ENCODE results near the gene BAZ2B. TPM values are rescaled to one million over a fixed set of nuclear protein-coding genes. Genes with fewer than 3 reads are reported as not detected.
"Not testable (repeated sequence)": the region's sequence is repeated elsewhere in the genome, so short reads cannot be mapped to it uniquely, and the experiment has no call there.

BAZ2B gene
- total and polyA plus RNA-seq, 5 donors: 16.1 to 43.2 (median 41.3) TPM

GRCh38 chr2:159535261-159535660, 81.1 kb downstream of the BAZ2B start:
- intact Hi-C loops (cut with DNase I): not testable (repeated sequence)

DNA sequence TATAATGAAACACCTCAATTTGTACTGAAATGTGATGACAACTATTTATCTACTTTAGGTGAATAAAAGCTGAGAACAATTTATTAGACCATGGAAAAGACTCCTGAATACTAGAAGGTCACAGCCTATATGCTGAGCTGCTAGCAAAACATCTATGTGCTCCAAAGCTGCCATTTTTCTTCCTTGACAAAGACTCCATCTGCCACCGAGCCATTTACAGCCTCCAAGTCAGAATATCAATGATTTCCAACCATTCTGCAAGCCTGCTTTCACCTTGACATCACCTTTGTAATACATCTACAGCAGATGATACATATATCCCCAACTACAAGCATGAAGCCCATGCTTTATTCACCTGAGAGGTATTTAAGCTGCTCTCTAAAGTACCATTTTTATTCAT, 84.9 kb downstream of the BAZ2B start:
- peaks cover 1% of the 10 kb centered on the region for H3K4me1 ChIP-seq (ENCODE audit: control insufficient read depth, insufficient read depth, low read length)
- H3K9me3 ChIP-seq (ENCODE audit: control insufficient read depth, low read length): no peaks in the 10 kb centered on the region
- no peak for ATAC-seq
- H3K27ac ChIP-seq (ENCODE audit: low read length): no peak overlapping the region
- intact Hi-C loops (cut with DNase I): no loop called here
- no peaks in the 10 kb centered on the region for H3K27me3 ChIP-seq (ENCODE audit: control insufficient read depth, insufficient read depth)
- no peak overlapping the region for H3K4me3 ChIP-seq (ENCODE audit: low read length)
- WGBS: 92% methylated on average over 1 of the region's 1 CpG
- DNase-seq: no peak

More at GRCh38 chr2:159535261-159535660, 81.1 kb downstream of the BAZ2B start:
- not testable (repeated sequence) for H3K4me3 ChIP-seq (ENCODE audit: low read length); ATAC-seq; H3K27me3 ChIP-seq (ENCODE audit: control insufficient read depth, insufficient read depth); H3K9me3 ChIP-seq (ENCODE audit: control insufficient read depth, low read length); DNase-seq; H3K27ac ChIP-seq (ENCODE audit: low read length); H3K4me1 ChIP-seq (ENCODE audit: control insufficient read depth, insufficient read depth, low read length)
- WGBS: 94% methylated on average over 4 of the region's 4 CpGs

DNA sequence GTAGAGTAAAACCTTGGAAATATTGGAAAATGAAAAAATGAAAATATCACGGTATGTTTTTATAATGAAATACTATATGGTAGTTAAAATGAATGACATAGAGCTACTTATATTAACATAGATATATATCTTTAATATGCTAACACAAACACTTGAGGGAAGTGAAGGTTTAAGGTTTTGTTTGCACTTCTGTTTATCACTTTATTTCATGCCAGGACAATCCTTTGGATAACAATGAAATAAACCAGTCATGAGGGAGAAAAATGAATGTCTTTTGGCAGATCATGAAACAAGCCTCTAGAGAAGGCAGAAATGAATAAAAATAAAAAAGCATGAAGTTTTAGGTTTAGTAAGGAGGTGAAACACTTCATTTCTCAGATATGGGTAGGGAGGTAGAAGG, 89.9 kb downstream of the BAZ2B start:
- Histone ChIP-seq H3K9me3 (ENCODE audit: control insufficient read depth, low read length) (no peaks in the 10 kb centered on the region), H3K27me3 (ENCODE audit: control insufficient read depth, insufficient read depth) (no peaks in the 10 kb centered on the region), H3K27ac (ENCODE audit: low read length) (no peak overlapping the region), H3K4me1 (ENCODE audit: control insufficient read depth, insufficient read depth, low read length) (peaks cover under 1% of the 10 kb centered on the region), H3K4me3 (ENCODE audit: low read length) (no peak overlapping the region)
- no peak for ATAC-seq
- no peak for DNase-seq
- WGBS: 99% methylated on average over 1 of the region's 1 CpG
- intact Hi-C loops (cut with DNase I): no loop called here

DNA sequence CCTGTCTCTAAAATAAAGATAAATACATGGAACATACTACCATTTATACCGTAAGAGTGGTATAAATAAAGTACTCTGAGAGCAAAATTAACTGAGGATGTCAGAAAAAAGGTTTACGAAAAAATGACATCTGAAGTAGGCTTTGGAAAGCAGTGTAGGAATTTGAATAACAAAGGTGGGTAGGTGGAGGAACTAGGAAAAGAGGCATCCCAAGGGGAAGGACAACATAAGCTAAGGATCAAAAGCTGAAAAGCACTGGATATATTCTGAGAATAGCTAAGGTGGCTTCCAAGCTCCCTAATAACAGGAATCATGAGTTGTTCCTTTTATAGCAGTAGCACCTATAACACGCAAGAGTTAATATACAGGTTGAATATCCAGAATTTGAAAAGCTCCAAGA, 91.3 kb downstream of the BAZ2B start:
- DNase-seq: no peak
- WGBS: 97% methylated on average over 3 of the region's 3 CpGs
- Histone ChIP-seq H3K9me3 (ENCODE audit: control insufficient read depth, low read length) (no peaks in the 10 kb centered on the region), H3K4me1 (ENCODE audit: control insufficient read depth, insufficient read depth, low read length) (no peaks in the 10 kb centered on the region), H3K27ac (ENCODE audit: low read length) (no peak overlapping the region), H3K4me3 (ENCODE audit: low read length) (no peak overlapping the region), H3K27me3 (ENCODE audit: control insufficient read depth, insufficient read depth) (no peaks in the 10 kb centered on the region)
- intact Hi-C loops (cut with DNase I): no loop called here
- no peak for ATAC-seq

- no peak overlapping the region for H3K4me3 ChIP-seq (ENCODE audit: low read length)
- no peaks in the 10 kb centered on the region for H3K4me1 ChIP-seq (ENCODE audit: control insufficient read depth, insufficient read depth, low read length)
- H3K9me3 ChIP-seq (ENCODE audit: control insufficient read depth, low read length): no peaks in the 10 kb centered on the region
- intact Hi-C loops (cut with DNase I): no loop called here
- no peak overlapping the region for H3K27ac ChIP-seq (ENCODE audit: low read length)
- DNase-seq: no peak
- 92% methylated on average over 2 of the region's 2 CpGs for WGBS
- no peaks in the 10 kb centered on the region for H3K27me3 ChIP-seq (ENCODE audit: control insufficient read depth, insufficient read depth)
- no peak for ATAC-seq
Measured at GRCh38 chr2:159521272-159521671, 95.1 kb downstream of the BAZ2B start.

GRCh38 chr2:159518321-159519005, 97.9 kb downstream of the BAZ2B start:
- no peaks in the 10 kb centered on the region for H3K9me3 ChIP-seq (ENCODE audit: control insufficient read depth, low read length)
- H3K27ac ChIP-seq (ENCODE audit: low read length): no peak overlapping the region
- peaks cover 2% of the 10 kb centered on the region for H3K4me1 ChIP-seq (ENCODE audit: control insufficient read depth, insufficient read depth, low read length)
- ATAC-seq: no peak
- WGBS: 71% methylated on average over 3 of the region's 3 CpGs
- H3K27me3 ChIP-seq (ENCODE audit: control insufficient read depth, insufficient read depth): no peaks in the 10 kb centered on the region
- no peak for DNase-seq
- intact Hi-C loops (cut with DNase I): no loop called here
- no peak overlapping the region for H3K4me3 ChIP-seq (ENCODE audit: low read length)

DNA sequence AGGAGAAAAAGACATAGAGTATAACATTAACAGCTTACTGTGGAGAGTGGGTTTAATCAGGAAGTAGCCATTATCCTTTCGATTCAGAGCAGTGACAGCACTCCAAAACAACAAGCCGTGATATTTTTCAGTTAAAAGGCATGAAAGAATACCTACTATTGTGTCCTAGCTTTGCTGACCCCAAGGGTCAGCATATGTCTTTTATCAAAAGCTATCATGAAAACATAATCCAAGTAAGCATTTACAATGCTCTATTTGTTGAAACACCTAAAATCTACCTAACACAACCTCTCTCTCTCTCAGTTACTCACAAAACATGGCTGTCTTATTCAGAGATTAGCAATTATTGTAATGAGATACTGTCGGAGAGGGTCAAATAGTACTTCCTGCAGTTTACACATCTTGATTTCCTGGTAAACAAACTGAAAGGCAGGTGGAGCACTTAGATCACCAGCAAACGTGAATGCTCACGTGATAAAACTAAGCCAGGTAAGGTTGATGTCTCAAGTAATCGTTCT, 100.0 kb downstream of the BAZ2B start:
- Histone ChIP-seq H3K27ac (ENCODE audit: low read length) (no peak overlapping the region), H3K4me3 (ENCODE audit: low read length) (peak overlapping the region; percentile 96), H3K9me3 (ENCODE audit: control insufficient read depth, low read length) (no peaks in the 10 kb centered on the region), H3K4me1 (ENCODE audit: control insufficient read depth, insufficient read depth, low read length) (peaks cover 4% of the 10 kb centered on the region), H3K27me3 (ENCODE audit: control insufficient read depth, insufficient read depth) (no peaks in the 10 kb centered on the region)
- no peak for DNase-seq
- peak; percentile 71 to 80 for ATAC-seq
- intact Hi-C loops (cut with DNase I): no loop called here
- 8% methylated on average over 6 of the region's 6 CpGs for WGBS

DNA sequence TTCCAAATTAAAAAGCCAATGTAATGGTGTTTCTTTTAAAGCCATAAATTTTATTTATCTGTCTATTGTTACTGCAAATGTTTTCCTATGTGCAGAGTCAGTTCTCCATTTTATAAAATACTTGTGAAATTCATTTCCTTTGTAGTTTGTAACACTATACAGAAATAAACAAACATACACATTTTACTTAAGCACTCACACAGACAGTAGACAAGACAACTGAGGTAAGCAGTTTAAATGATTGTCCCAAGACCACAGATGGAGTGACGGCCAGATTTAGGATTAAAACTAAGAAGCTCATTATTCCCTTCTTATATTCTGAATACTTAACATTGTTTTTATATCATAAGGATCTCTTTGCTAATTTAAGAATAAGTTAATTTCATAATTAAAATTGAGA, 100.9 kb downstream of the BAZ2B start:
- peaks cover 4% of the 10 kb centered on the region for H3K4me1 ChIP-seq (ENCODE audit: control insufficient read depth, insufficient read depth, low read length)
- intact Hi-C loops (cut with DNase I): no loop called here
- WGBS: 55% methylated on average over 1 of the region's 1 CpG
- ATAC-seq (peak in 1 of 2 donors; percentile 41), DNase-seq (no peak)
- no peaks in the 10 kb centered on the region for H3K27me3 ChIP-seq (ENCODE audit: control insufficient read depth, insufficient read depth)
- no peaks in the 10 kb centered on the region for H3K9me3 ChIP-seq (ENCODE audit: control insufficient read depth, low read length)
- H3K4me3 ChIP-seq (ENCODE audit: low read length): peak overlapping the region; percentile 56
- H3K27ac ChIP-seq (ENCODE audit: low read length): no peak overlapping the region

GRCh38 chr2:159513745-159514144, 102.6 kb downstream of the BAZ2B start:
- H3K27me3 ChIP-seq (ENCODE audit: control insufficient read depth, insufficient read depth): no peaks in the 10 kb centered on the region
- WGBS: 87% methylated on average over 1 of the region's 1 CpG
- no peak overlapping the region for H3K4me3 ChIP-seq (ENCODE audit: low read length)
- intact Hi-C loops (cut with DNase I): no loop called here
- ATAC-seq (no peak), DNase-seq (no peak)
- peaks cover 4% of the 10 kb centered on the region for H3K4me1 ChIP-seq (ENCODE audit: control insufficient read depth, insufficient read depth, low read length)
- no peaks in the 10 kb centered on the region for H3K9me3 ChIP-seq (ENCODE audit: control insufficient read depth, low read length)
- H3K27ac ChIP-seq (ENCODE audit: low read length): no peak overlapping the region

DNA sequence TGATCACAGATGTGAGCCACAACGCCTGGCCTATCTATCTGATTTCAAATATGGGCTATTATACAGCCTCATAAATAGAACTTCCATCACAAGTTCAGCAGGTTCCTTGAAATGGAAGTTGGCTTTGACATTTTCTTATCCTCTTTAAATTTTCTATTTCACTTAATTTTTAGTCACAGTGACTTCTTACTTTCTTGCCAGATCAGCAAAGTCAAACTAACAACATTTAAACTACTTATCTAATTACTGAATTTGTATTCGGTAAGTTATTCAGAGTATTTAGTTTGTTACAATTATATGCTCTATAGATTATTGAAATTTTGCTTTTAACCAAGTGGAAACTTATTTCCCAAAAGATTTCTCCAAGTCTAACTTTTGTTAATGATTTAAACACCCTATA, 108.2 kb downstream of the BAZ2B start:
- ATAC-seq (no peak), DNase-seq (peak in 1 of 3 donors; percentile 24)
- Histone ChIP-seq H3K27me3 (ENCODE audit: control insufficient read depth, insufficient read depth) (no peaks in the 10 kb centered on the region), H3K27ac (ENCODE audit: low read length) (no peak overlapping the region), H3K9me3 (ENCODE audit: control insufficient read depth, low read length) (no peaks in the 10 kb centered on the region), H3K4me3 (ENCODE audit: low read length) (no peak overlapping the region), H3K4me1 (ENCODE audit: control insufficient read depth, insufficient read depth, low read length) (peaks cover 2% of the 10 kb centered on the region)
- intact Hi-C loops (cut with DNase I): no loop called here
- WGBS: 93% methylated on average over 2 of the region's 2 CpGs

DNA sequence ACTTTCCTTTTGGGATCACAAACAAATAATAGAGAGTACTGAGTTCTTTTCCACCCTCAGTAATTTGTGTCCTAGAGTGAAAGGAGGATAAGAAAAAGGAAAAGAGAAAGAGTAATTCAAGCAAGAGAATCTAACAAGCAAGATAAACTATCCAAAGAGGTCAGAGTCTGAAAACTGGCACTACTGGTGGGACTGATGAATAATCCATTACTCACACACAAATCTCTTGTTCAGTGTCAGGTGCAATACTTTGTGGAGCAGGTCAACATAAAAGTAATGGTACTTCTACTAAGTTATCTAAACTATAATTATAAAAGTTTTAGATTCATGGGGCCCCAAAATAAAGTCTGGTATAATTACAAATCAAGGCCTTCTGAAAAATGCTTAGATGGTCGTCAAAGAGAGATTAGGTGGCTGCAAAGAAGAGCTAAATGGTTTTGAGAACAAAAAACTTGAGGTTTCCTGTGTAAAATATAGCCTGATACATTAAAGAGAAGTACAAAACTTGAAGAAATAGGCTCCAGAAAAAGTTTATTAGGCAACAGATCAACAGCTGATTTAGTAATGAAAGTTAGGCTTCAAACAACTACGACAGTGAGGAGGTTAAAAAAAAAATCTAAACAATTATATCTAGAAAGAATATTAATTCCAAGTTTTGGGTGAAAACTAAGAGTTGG, 109.4 kb downstream of the BAZ2B start:
- no peak overlapping the region for H3K4me3 ChIP-seq (ENCODE audit: low read length)
- WGBS: 76% methylated on average over 2 of the region's 2 CpGs
- no peaks in the 10 kb centered on the region for H3K9me3 ChIP-seq (ENCODE audit: control insufficient read depth, low read length)
- intact Hi-C loops (cut with DNase I): no loop called here
- H3K27ac ChIP-seq (ENCODE audit: low read length): no peak overlapping the region
- no peaks in the 10 kb centered on the region for H3K27me3 ChIP-seq (ENCODE audit: control insufficient read depth, insufficient read depth)
- DNase-seq (no peak), ATAC-seq (no peak)
- peaks cover 2% of the 10 kb centered on the region for H3K4me1 ChIP-seq (ENCODE audit: control insufficient read depth, insufficient read depth, low read length)
